ENCODE results near the gene ASAP2.

- TF ChIP-seq CTCF (conservative IDR thresholded peaks at IDR 0.05; ENCODE audit: low read depth, low read length), result no peak
- no peak for TF ChIP-seq EZH2 (IDR thresholded peaks at IDR 0.05; ENCODE audit: low read length, unreplicated experiment)
Measured at GRCh38 chr2:9178110-9178903, 28.3 kb upstream of the ASAP2 start.
